Naive thymus-derived CD4-positive, alpha-beta T cell (primary cell): ENCODE results near the gene CAPS2. TPM values are rescaled to one million over a fixed set of nuclear protein-coding genes. Genes with fewer than 3 reads are reported as not detected.
A peak's percentile ranks its signal among the peaks of the same experiment; 100 is the strongest.

Source experiments
- ATAC-seq: fragments of 150-1000 bp; cut with Tn5 transposase; 2 replicates; pipeline ENCODE4 v1.10.0; 2021; ENCODE audit warnings: mild to moderate bottlenecking, moderate library complexity
- CTCF ChIA-PET: fragments of 350-600 bp; sonication (Branson Sonifier 250); formaldehyde crosslinking; loops from one replicate; lab custom pipeline; 2021; ENCODE audit warnings: antibody characterized with exemption; lab: Charles Lee
- POLR2A ChIA-PET: fragments of 350-600 bp; sonication (Branson Sonifier 250); formaldehyde crosslinking; loops from one replicate; lab custom pipeline; 2021; ENCODE audit warnings: antibody characterized with exemption, inconsistent platforms; lab: Charles Lee
- DNase-seq, 9 donors: peaks; one replicate each; pipeline versions ENCODE4 v3.0.0 to v3.0.0-alpha.2; 2020 to 2022; ENCODE audit warnings: mixed read lengths in 1 of 9
- H3K27ac ChIP-seq: one replicate; pipeline ENCODE4 v1.7.0; 2013; ENCODE audit warnings: mild to moderate bottlenecking, low read depth, low read length, moderate library complexity
- H3K27me3 ChIP-seq, 2 donors: one replicate each; pipeline ENCODE4 v1.7.0; 2013; ENCODE audit warnings: low read length in 2 of 2, mild to moderate bottlenecking in 2 of 2, moderate library complexity in 2 of 2; ENCODE audit not compliant: control insufficient read depth in 2 of 2, insufficient read depth in 2 of 2
- H3K36me3 ChIP-seq, 3 experiments: 1 replicate in 2 of 3; 2 replicates in 1 of 3; pipeline ENCODE4 v1.7.0; 2013; ENCODE audit warnings: low read length in 3 of 3, mild to moderate bottlenecking in 3 of 3, moderate library complexity in 1 of 3; ENCODE audit not compliant: insufficient read depth in 3 of 3, control insufficient read depth in 2 of 3
- H3K4me1 ChIP-seq, 2 donors: one replicate each; pipeline ENCODE4 v1.7.0; 2013; ENCODE audit warnings: low read length in 2 of 2, mild to moderate bottlenecking in 2 of 2, moderate library complexity in 1 of 2; ENCODE audit not compliant: control insufficient read depth in 2 of 2, insufficient read depth in 2 of 2
- H3K4me3 ChIP-seq: 2 replicates; pipeline ENCODE4 v1.7.0; 2013; ENCODE audit warnings: mild to moderate bottlenecking, low read length
- H3K9me3 ChIP-seq, 3 experiments: 1 replicate in 2 of 3; 2 replicates in 1 of 3; pipeline ENCODE4 v1.7.0; 2013; ENCODE audit warnings: low read length in 3 of 3; ENCODE audit not compliant: control insufficient read depth in 2 of 3
- H3K27ac Mint-ChIP-seq, 9 donors: one replicate each; pipeline ENCODE4 v1.8.0; 2020 to 2022; ENCODE audit warnings: mixed read lengths in 9 of 9, mild to moderate bottlenecking in 8 of 9, moderate library complexity in 5 of 9, inconsistent platforms in 2 of 9
- H3K27me3 Mint-ChIP-seq, 5 donors: one replicate each; pipeline ENCODE4 v1.8.0; 2021 to 2022; ENCODE audit warnings: mixed read lengths in 5 of 5, mild to moderate bottlenecking in 1 of 5
- H3K36me3 Mint-ChIP-seq, 5 donors: one replicate each; pipeline ENCODE4 v1.8.0; 2020 to 2022; ENCODE audit warnings: mixed read lengths in 5 of 5, mild to moderate bottlenecking in 3 of 5, inconsistent platforms in 1 of 5
- H3K4me1 Mint-ChIP-seq, 7 donors: one replicate each; pipeline ENCODE4 v1.8.0; 2020 to 2022; ENCODE audit warnings: mixed read lengths in 7 of 7, mild to moderate bottlenecking in 3 of 7, inconsistent platforms in 1 of 7
- H3K4me3 Mint-ChIP-seq, 10 donors: one replicate each; pipeline ENCODE4 v1.8.0; 2020 to 2022; ENCODE audit warnings: mild to moderate bottlenecking in 10 of 10, mixed read lengths in 10 of 10, moderate library complexity in 6 of 10, inconsistent platforms in 2 of 10
- H3K9me3 Mint-ChIP-seq, 11 donors: one replicate each; pipeline ENCODE4 v1.8.0; 2020 to 2022; ENCODE audit warnings: mixed read lengths in 11 of 11, mild to moderate bottlenecking in 4 of 11, inconsistent platforms in 1 of 11, moderate library complexity in 1 of 11
- intact Hi-C, 2 donors: fragments of 100-400 bp; cut with micrococcal nuclease; formaldehyde crosslinking; loops; one replicate each; pipeline ENCODE4 v1.15.1; 2023
- polyA plus RNA-seq, 2 donors: library from polyadenylated mRNA; unstranded; fragments of 300-500 nt; fragmentation: Illumina TruSeq; gene quantifications; one replicate each; pipeline ENCODE4 v1.2.3, GENCODE V29; 2021
- total RNA-seq, 6 experiments: library from RNA in 5 of 6; stranded (reverse) in 5 of 6; gene quantifications; 1 replicate in 5 of 6; 2 replicates in 1 of 6; pipeline ENCODE4 v1.2.3 and lab custom pipeline; 2021 to 2026

Gene CAPS2
- total and polyA plus RNA-seq, 7 experiments from 2014 or later = 2.7 to 7.3 (median 3.6) TPM

DNA sequence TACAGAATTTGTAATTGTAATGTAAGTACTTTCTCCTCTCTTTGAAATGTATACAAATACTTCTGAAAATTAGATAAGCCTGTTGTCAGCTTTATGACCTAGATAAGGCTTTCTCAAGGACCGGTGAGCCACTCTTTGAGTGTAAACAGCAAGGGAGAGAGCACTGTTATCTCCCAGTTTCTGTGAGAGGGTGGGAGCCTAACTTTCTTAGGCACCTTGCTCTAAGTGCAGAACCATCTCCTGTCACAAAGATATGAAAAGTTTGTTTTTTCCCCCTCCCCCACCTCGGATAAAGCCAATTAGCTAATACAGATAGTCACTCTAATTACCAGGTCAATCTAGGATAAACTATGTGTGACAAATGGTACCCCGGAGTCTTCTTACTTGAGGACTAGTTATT, 35.8 kb downstream of the CAPS2 start:
- no peak for ATAC-seq

DNA sequence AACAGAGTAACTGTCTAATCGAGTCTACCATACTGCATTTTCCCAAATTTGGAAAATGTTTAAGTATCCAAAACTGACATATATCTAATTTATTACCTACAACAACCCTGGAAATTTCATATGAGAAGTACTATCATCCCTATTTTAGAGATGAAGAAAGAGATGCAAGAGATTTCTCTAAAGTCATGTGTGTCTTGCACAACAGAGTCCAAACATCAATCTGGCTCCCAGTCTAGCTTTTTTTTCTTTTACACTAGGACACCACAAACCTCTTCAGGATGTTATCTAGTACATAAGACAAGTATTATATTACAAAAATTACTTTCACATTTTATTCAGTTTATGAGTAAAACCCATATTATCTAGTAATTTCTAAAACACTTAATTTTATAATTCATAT, 39.1 kb downstream of the CAPS2 start:
- Histone ChIP-seq H3K27me3 (no peaks in the 10 kb centered on the region), H3K4me3 (no peak overlapping the region), H3K4me1 (no peaks in the 10 kb centered on the region), H3K36me3 (no peaks in the 10 kb centered on the region), H3K9me3 (no peaks in the 10 kb centered on the region), H3K27ac (no peak overlapping the region)
- Mint-ChIP-seq H3K4me3 (no peak overlapping the region), H3K4me1 (no peaks in the 10 kb centered on the region), H3K9me3 (no peaks in the 10 kb centered on the region), H3K27ac (no peak overlapping the region), H3K36me3 (no peaks in the 10 kb centered on the region), H3K27me3 (peaks cover 0 to 3% (median 0%) of the 10 kb centered on the region in 5 donors)
- DNase-seq (no peak), ATAC-seq (no peak)
- POLR2A ChIA-PET = no interaction called here
- CTCF ChIA-PET = no interaction called here
- intact Hi-C loops = loop anchor here in 1 of 2 donors (5.0 kb wide), 1 partner anchor 604 kb away; no protein-coding TSS in a partner anchor

More for the DNA sequence above, 35.8 kb downstream of the CAPS2 start:
- Histone ChIP-seq H3K27me3 (no peaks in the 10 kb centered on the region), H3K4me3 (no peak overlapping the region), H3K27ac (no peak overlapping the region), H3K4me1 (no peaks in the 10 kb centered on the region), H3K36me3 (no peaks in the 10 kb centered on the region), H3K9me3 (no peaks in the 10 kb centered on the region)
- no peaks in the 10 kb centered on the region for H3K9me3 Mint-ChIP-seq
- H3K4me3 Mint-ChIP-seq = no peak overlapping the region
- H3K4me1 Mint-ChIP-seq = no peaks in the 10 kb centered on the region
- intact Hi-C loops = loop anchor here in 1 of 2 donors (5.0 kb wide), 1 partner anchor 607 kb away; no protein-coding TSS in a partner anchor
- no peaks in the 10 kb centered on the region for H3K27me3 Mint-ChIP-seq
- no peak overlapping the region for H3K27ac Mint-ChIP-seq
- no peaks in the 10 kb centered on the region for H3K36me3 Mint-ChIP-seq
- POLR2A ChIA-PET = no interaction called here
- CTCF ChIA-PET = no interaction called here
- no peak for DNase-seq

DNA sequence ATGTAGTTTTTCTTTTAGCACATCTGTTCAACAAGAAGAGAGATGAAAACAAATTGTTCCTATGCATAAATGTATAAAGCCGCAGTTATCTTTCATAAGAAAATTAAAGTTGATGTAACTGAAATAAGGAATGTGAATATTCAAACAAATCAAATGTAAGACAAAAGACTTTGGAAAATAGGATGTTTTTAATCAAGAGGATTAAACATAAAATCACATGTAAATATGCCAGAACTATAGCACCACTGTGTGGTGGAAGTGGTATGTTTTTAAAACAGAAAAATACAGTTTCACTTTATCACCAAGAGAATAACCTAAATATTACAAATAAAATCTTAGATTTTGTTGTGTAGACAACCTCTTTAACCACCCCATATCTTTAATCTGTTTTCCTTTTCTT, 40.4 kb downstream of the CAPS2 start:
- no peaks in the 10 kb centered on the region for H3K27me3 ChIP-seq
- no peak overlapping the region for H3K27ac ChIP-seq
- H3K27ac Mint-ChIP-seq = no peak overlapping the region
- no peaks in the 10 kb centered on the region for H3K36me3 Mint-ChIP-seq
- no peak for ATAC-seq
- CTCF ChIA-PET = interaction anchor here (0.6 kb wide), 2 partner anchors 174 to 195 kb away, joined by 3 to 4 read pairs; no protein-coding TSS in a partner anchor
- intact Hi-C loops = loop anchor here in 1 of 2 donors (5.0 kb wide), 1 partner anchor 602 kb away; no protein-coding TSS in a partner anchor
- H3K4me1 Mint-ChIP-seq = no peaks in the 10 kb centered on the region
- no peaks in the 10 kb centered on the region for H3K9me3 ChIP-seq
- H3K4me3 Mint-ChIP-seq = no peak overlapping the region
- H3K4me3 ChIP-seq = no peak overlapping the region
- peaks cover 0 to 3% (median 0%) of the 10 kb centered on the region in 5 donors for H3K27me3 Mint-ChIP-seq
- peak in 1 of 9 donors; percentile 3 for DNase-seq
- POLR2A ChIA-PET = no interaction called here
- no peaks in the 10 kb centered on the region for H3K9me3 Mint-ChIP-seq
- H3K4me1 ChIP-seq = no peaks in the 10 kb centered on the region
- H3K36me3 ChIP-seq = no peaks in the 10 kb centered on the region

GRCh38 chr12:75288860-75289259, 41.3 kb downstream of the CAPS2 start:
- Mint-ChIP-seq H3K9me3 (no peaks in the 10 kb centered on the region), H3K27me3 (peaks cover 0 to 3% (median 0%) of the 10 kb centered on the region in 5 donors), H3K36me3 (no peaks in the 10 kb centered on the region), H3K27ac (no peak overlapping the region), H3K4me1 (no peaks in the 10 kb centered on the region), H3K4me3 (no peak overlapping the region)
- intact Hi-C loops = no loop called here
- ChIA-PET CTCF (interaction anchor here (0.6 kb wide), 2 partner anchors 174 to 716 kb away, joined by 3 read pairs; no protein-coding TSS in a partner anchor), POLR2A (no interaction called here)
- no peak for ATAC-seq
- Histone ChIP-seq H3K4me3 (no peak overlapping the region), H3K27me3 (no peaks in the 10 kb centered on the region), H3K27ac (no peak overlapping the region), H3K9me3 (no peaks in the 10 kb centered on the region), H3K4me1 (no peaks in the 10 kb centered on the region), H3K36me3 (no peaks in the 10 kb centered on the region)
- no peak for DNase-seq

GRCh38 chr12:75275702-75276101, 54.4 kb downstream of the CAPS2 start:
- ChIA-PET POLR2A (no interaction called here), CTCF (no interaction called here)
- no peaks in the 10 kb centered on the region for H3K9me3 Mint-ChIP-seq
- H3K4me3 Mint-ChIP-seq = no peak overlapping the region
- H3K27me3 Mint-ChIP-seq = no peaks in the 10 kb centered on the region
- no peak overlapping the region for H3K27ac Mint-ChIP-seq
- H3K36me3 ChIP-seq = no peaks in the 10 kb centered on the region
- intact Hi-C loops = no loop called here
- DNase-seq = no peak
- no peaks in the 10 kb centered on the region for H3K4me1 ChIP-seq
- no peaks in the 10 kb centered on the region for H3K9me3 ChIP-seq
- no peaks in the 10 kb centered on the region for H3K4me1 Mint-ChIP-seq
- no peak for ATAC-seq
- H3K27me3 ChIP-seq = no peaks in the 10 kb centered on the region
- no peak overlapping the region for H3K4me3 ChIP-seq
- H3K36me3 Mint-ChIP-seq = no peaks in the 10 kb centered on the region
- H3K27ac ChIP-seq = no peak overlapping the region

DNA sequence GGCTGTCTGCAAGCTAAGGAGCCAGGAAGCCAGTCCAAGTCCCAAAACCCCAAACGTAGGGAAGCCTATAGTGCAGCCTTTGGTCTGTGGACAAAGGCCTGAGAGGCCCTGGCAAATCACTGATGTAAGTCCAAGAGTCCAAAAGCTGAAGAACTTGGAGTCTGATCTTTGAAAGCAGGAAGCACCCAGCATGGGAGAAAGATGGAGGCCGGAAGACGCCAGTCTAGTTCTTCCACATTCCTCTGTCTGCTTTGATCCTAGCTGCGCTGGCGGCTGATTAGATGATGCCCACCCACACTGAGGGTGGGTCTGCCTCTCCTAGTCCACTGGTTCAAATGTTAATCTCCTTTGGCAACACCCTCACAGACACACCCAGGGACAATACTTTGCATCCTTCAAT, 58.5 kb downstream of the CAPS2 start:
- ChIA-PET POLR2A (no interaction called here), CTCF (no interaction called here)
- H3K9me3 ChIP-seq = no peaks in the 10 kb centered on the region
- no peaks in the 10 kb centered on the region for H3K9me3 Mint-ChIP-seq
- no peak overlapping the region for H3K27ac ChIP-seq
- intact Hi-C loops = no loop called here
- no peaks in the 10 kb centered on the region for H3K27me3 ChIP-seq
- no peak overlapping the region for H3K27ac Mint-ChIP-seq
- no peak overlapping the region for H3K4me3 Mint-ChIP-seq
- ATAC-seq (no peak), DNase-seq (no peak)
- H3K4me1 Mint-ChIP-seq = no peaks in the 10 kb centered on the region
- H3K4me1 ChIP-seq = no peaks in the 10 kb centered on the region
- H3K4me3 ChIP-seq = no peak overlapping the region
- H3K36me3 ChIP-seq = no peaks in the 10 kb centered on the region
- peaks cover 0 to 8% (median 0%) of the 10 kb centered on the region in 5 donors for H3K27me3 Mint-ChIP-seq
- no peaks in the 10 kb centered on the region for H3K36me3 Mint-ChIP-seq

- no peak for DNase-seq
- Histone ChIP-seq H3K4me3 (no peak overlapping the region), H3K27me3 (no peaks in the 10 kb centered on the region), H3K27ac (no peak overlapping the region), H3K36me3 (no peaks in the 10 kb centered on the region), H3K9me3 (no peaks in the 10 kb centered on the region), H3K4me1 (no peaks in the 10 kb centered on the region)
- ChIA-PET POLR2A (no interaction called here), CTCF (no interaction called here)
- H3K4me1 Mint-ChIP-seq = no peaks in the 10 kb centered on the region
- H3K27ac Mint-ChIP-seq = no peak overlapping the region
- H3K36me3 Mint-ChIP-seq = peaks cover 0 to 4% (median 0%) of the 10 kb centered on the region in 5 donors
- peaks cover 0 to 8% (median 3%) of the 10 kb centered on the region in 11 donors for H3K9me3 Mint-ChIP-seq
- intact Hi-C loops = no loop called here
- H3K4me3 Mint-ChIP-seq = no peak overlapping the region
- ATAC-seq = no peak
- peaks cover 0 to 15% (median 7%) of the 10 kb centered on the region in 5 donors for H3K27me3 Mint-ChIP-seq
Observed at GRCh38 chr12:75270157-75270556, 60.0 kb downstream of the CAPS2 start.
